HL-60 (cell line): ENCODE results near the gene COLEC11.
A peak's percentile ranks its signal among the peaks of the same experiment; 100 is the strongest.

Experiments used
- DNase-seq, 2 experiments: peaks; one replicate each; pipeline ENCODE4 v3.0.0-alpha.2; 2010 to 2020; ENCODE audit warnings: low read depth in 1 of 2, low spot score in 1 of 2
- H3K27ac ChIP-seq: fragments of 250-450 bp; sonication (Bioruptor Pico); replicated peaks from 2 replicates; pipeline ENCODE4 v1.5.1; 2020; ENCODE audit warnings: mild to moderate bottlenecking, moderate library complexity
- H3K27me3 ChIP-seq: fragments of 250-450 bp; sonication (Bioruptor Pico); 2 replicates; pipeline ENCODE4 v1.5.1; 2021; ENCODE audit warnings: mild to moderate bottlenecking, moderate library complexity; ENCODE audit not compliant: insufficient read depth, poor library complexity, severe bottlenecking
- H3K4me3 ChIP-seq: replicated peaks from 2 replicates; pipeline ENCODE4 v1.5.1; 2011; ENCODE audit warnings: mild to moderate bottlenecking, control low read depth, low read length; ENCODE audit not compliant: insufficient read depth
- GABPA ChIP-seq: IDR thresholded peaks from 2 replicates; pipeline ENCODE4 v1.6.1; 2012; ENCODE audit warnings: low read depth
- POLR2AphosphoS5 ChIP-seq: IDR thresholded peaks from 2 replicates; pipeline ENCODE4 v1.6.1; 2012; ENCODE audit warnings: low read depth
- SPI1 ChIP-seq: IDR thresholded peaks from 2 replicates; pipeline ENCODE4 v1.6.1; 2012; ENCODE audit warnings: low read depth, mild to moderate bottlenecking, borderline replicate concordance
- TF ChIP-seq, protein P1 (sequence below): IDR thresholded peaks from 2 replicates; pipeline ENCODE4 v1.6.1; 2012; ENCODE audit warnings: low read depth; ENCODE audit not compliant: insufficient replicate concordance
- TF ChIP-seq, protein P2 (sequence below): IDR thresholded peaks from one replicate; pipeline ENCODE4 v1.5.1; 2011; ENCODE audit warnings: low read length, control low read depth, inconsistent platforms; ENCODE audit not compliant: insufficient read depth

Gene COLEC11

DNA sequence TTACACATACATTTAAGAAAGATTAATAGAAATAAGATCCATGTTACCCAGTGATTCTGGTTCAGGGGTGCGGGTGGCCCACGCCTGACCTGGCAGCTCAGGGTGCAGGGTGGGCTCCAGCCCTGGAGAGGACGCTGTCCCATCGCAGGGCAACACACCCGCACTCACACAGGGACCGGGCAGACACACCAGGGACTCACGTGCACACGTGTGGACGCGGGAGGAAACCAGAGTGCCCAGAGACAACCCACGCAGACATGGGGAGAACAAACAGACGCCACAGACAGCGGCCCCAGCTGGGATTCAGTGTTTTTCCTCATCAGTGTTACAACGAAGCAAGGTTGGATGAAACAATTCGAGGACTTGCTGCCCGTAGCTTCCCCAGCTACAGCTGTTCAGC lies 54.7 kb downstream of the COLEC11 start:
- H3K27me3 ChIP-seq = peaks cover 14% of the 10 kb centered on the region
- DNase-seq = no peak
- H3K27ac ChIP-seq = no peak overlapping the region
- H3K4me3 ChIP-seq = no peak overlapping the region
- TF ChIP-seq, protein P1, sequence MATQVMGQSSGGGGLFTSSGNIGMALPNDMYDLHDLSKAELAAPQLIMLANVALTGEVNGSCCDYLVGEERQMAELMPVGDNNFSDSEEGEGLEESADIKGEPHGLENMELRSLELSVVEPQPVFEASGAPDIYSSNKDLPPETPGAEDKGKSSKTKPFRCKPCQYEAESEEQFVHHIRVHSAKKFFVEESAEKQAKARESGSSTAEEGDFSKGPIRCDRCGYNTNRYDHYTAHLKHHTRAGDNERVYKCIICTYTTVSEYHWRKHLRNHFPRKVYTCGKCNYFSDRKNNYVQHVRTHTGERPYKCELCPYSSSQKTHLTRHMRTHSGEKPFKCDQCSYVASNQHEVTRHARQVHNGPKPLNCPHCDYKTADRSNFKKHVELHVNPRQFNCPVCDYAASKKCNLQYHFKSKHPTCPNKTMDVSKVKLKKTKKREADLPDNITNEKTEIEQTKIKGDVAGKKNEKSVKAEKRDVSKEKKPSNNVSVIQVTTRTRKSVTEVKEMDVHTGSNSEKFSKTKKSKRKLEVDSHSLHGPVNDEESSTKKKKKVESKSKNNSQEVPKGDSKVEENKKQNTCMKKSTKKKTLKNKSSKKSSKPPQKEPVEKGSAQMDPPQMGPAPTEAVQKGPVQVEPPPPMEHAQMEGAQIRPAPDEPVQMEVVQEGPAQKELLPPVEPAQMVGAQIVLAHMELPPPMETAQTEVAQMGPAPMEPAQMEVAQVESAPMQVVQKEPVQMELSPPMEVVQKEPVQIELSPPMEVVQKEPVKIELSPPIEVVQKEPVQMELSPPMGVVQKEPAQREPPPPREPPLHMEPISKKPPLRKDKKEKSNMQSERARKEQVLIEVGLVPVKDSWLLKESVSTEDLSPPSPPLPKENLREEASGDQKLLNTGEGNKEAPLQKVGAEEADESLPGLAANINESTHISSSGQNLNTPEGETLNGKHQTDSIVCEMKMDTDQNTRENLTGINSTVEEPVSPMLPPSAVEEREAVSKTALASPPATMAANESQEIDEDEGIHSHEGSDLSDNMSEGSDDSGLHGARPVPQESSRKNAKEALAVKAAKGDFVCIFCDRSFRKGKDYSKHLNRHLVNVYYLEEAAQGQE = no peak
- TF ChIP-seq GABPA (no peak), SPI1 (no peak), POLR2AphosphoS5 (no peak)
- TF ChIP-seq, protein P2, sequence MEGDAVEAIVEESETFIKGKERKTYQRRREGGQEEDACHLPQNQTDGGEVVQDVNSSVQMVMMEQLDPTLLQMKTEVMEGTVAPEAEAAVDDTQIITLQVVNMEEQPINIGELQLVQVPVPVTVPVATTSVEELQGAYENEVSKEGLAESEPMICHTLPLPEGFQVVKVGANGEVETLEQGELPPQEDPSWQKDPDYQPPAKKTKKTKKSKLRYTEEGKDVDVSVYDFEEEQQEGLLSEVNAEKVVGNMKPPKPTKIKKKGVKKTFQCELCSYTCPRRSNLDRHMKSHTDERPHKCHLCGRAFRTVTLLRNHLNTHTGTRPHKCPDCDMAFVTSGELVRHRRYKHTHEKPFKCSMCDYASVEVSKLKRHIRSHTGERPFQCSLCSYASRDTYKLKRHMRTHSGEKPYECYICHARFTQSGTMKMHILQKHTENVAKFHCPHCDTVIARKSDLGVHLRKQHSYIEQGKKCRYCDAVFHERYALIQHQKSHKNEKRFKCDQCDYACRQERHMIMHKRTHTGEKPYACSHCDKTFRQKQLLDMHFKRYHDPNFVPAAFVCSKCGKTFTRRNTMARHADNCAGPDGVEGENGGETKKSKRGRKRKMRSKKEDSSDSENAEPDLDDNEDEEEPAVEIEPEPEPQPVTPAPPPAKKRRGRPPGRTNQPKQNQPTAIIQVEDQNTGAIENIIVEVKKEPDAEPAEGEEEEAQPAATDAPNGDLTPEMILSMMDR = no peak

DNA sequence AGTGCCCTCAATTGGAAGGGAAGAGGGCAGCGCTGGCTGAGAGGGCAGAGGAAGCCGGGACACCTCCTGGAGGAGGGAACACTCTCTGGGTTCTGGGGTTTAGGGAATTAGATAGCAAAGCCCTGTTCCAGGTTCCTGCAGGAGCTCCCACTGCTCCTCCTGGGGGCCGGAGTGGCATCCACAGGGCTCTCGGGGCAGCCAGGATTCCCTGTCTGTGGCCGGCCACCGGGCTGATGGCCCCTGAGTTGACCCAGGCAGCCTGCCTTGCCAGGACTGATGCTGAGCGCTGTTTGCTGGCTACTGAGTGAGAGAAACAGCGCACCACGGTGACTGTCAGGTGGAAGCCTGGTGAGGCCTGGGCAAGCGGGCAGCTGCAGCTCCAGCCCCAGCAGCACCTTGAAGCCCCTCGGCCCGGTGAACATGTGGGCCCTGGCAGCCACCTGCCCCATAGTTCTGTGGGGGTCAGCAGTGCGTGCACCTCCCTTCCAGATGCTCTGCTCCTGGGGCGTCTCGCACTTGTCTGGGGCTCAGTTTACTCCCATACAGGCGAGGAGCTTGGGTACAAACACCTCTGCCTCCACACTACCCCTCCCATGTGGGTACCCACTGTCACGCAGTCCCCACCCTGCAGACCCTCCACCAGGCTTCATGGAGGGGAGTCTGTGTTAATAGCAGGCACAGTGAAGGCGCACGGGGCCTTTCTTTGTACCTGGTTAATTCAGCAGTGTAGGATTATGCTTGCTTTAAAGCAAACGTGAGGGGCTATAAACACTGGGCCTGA lies 55.4 kb downstream of the COLEC11 start:
- no peak for DNase-seq
- H3K4me3 ChIP-seq = no peak overlapping the region
- H3K27ac ChIP-seq = no peak overlapping the region
- peaks cover 14% of the 10 kb centered on the region for H3K27me3 ChIP-seq
- TF ChIP-seq SPI1 (no peak), POLR2AphosphoS5 (no peak), GABPA (no peak)
- TF ChIP-seq, protein P2 = no peak
- TF ChIP-seq, protein P1 = no peak

DNA sequence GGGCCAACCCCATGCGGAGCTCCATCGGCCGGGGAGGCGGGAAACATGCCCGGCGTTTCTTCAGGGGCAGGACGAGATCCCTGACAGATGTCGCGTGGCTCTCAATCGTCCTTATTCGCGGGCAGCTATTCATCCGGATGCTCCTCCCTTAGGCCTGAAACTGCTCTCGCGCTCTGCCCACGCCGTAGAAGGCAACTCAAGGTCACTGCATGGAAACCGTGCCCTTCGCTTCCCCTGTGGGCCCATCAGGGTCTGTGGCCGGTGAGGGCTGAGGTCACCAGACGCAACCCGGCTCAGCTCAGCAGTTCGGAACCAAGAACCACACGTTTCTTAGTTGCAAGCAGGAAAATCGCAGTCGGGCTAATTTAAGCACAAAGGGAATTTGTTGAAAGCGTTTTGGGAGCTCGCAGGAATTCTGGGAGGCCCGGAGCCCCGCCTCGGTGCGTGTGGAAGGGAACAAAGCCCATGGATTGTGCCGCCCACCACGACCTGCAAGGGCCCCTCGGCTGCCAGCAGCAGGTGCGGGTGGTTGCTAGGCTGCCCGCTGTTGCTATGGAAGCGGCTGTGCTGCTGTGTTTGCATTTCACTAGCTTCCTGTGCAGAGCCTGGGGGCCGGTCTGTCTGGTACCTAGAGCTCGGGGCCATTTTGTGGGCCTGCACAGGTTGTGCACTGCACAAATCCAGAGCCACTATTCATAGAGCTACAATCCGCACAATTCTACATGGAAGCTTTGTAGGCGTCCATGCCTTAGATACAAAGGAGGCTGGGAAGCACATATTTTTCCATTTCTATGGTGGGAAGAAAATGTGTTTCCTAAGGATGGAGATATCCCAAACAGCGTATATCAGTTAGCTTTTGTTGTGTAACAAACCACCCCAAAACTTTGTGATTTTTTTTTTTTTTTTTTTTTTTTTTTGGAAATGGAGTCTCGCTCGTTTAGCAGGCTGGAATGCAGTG lies 57.1 kb downstream of the COLEC11 start:
- H3K27me3 ChIP-seq = peaks cover 14% of the 10 kb centered on the region
- TF ChIP-seq, protein P2 = no peak
- TF ChIP-seq SPI1 (no peak), POLR2AphosphoS5 (no peak), GABPA (no peak)
- TF ChIP-seq, protein P1 = no peak
- peak in 1 of 2 experiments; percentile 27 for DNase-seq
- no peak overlapping the region for H3K27ac ChIP-seq
- no peak overlapping the region for H3K4me3 ChIP-seq
